G401.6 (cell line): ENCODE results near the gene SUB1.
"Not testable (repeated sequence)": the region's sequence is repeated elsewhere in the genome, so short reads cannot be mapped to it uniquely, and the experiment has no call there.

ENCODE experiments used
- FAIRE-seq: peaks from 2 replicates; lab custom pipeline; 2012; peaks lifted over from hg19 to GRCh38; lab: Jason Lieb, UNC

Gene SUB1

DNA sequence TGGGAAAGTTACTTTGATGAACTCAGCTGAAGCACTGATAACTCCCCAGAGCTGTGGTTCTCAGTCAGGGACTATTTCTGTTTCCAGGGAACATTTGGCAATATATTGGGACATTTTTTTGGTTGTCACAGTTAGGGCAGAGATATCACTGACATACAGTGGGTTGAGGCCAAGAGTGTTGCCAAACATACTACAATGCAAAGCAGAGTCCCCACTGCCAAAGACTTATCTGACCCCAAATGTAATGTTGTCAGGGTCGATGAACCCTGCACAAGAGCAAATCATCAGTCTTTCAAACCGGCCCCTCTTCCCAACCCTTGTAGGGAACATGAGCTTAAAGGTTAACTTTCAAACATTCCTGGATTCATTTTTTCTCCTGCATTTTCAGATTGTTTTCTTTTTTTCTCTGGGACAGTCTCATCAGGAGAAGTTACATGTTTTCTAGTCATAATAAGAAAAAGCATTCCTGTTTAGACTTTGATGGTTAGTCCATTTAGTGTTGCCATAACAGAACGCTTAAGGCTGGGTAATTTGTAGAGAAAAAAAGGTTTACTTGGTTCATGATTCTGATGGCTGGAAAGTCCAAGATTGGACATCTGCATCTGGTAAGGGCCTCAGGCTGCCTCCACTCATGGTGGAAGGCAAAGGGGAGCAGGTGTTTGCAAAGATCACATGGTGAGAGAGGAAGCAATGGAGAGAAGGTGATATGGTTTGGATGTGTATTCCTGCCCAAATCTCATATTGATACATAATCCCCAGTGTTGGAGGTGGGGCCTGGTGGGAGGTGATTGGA, 18.8 kb upstream of the SUB1 start:
- no peak for FAIRE-seq

DNA sequence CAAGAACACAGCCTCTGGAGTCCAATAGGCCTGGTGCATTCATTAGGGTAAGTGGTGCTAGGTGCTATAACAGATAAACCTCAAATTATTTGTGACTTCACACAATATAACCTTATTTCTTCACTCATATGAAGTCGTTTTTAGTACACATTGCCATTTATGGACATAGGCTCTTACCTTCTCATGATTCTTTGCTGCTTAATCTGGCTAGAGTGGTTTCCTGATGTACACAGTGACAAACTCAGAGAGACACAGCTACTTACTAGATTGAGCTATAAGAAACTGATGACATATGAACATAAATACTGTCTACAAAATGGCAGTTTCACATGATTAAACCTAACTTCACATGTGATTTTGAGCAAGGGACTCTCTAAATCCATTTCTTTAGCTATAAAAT, 14.2 kb upstream of the SUB1 start:
- FAIRE-seq = no peak

DNA sequence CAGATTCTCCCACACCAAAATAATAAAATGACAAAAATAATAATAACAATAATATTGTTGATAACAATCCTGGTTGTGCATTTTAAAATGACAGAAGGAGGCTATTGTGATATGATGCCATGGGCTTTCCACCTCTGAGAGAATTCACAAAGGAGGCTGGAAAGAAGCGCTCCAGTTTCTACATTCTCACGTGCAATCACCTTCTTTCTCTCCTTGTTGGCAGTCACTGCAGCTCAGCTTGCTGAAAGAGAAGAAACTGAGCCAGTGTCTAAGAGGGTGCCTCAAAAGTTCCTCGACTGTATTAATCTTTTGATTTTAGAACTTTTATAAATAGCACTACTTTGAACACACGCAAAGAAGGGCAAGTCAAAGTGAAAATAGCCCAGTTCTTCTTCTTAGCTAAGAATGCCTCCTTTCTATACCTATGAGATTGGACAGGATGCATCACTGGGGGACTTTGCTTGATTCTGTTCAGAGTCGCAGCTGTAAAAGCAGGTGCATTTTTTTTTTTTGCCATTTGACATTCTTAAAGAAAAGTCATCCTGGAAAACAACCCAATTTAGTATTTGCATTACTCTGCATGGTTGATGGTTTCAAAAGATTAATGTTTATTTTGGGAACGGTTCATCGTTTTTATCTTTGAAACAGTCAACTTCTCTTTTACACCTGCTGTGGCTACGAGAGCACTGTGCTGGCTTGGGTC, 12.4 kb upstream of the SUB1 start:
- FAIRE-seq = no peak

DNA sequence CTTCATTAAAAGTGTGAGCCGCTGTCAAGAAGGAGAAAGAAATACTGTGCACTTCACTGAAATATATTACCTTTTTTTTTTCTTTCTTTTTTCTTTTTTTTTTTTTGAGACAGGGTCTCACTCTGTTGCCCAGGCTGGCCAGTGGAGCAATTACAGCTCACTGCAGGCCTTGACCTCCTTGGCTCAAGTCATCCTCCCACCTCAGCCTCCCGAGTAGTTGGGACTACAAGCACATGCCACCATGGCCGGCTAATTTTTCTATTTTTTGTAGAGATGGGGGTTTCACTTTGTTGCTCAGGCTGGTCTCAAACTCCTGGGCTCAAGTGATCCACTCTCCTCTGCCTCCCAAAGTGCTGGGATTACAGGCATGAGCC, 11.9 kb upstream of the SUB1 start:
- not testable (repeated sequence) for FAIRE-seq

DNA sequence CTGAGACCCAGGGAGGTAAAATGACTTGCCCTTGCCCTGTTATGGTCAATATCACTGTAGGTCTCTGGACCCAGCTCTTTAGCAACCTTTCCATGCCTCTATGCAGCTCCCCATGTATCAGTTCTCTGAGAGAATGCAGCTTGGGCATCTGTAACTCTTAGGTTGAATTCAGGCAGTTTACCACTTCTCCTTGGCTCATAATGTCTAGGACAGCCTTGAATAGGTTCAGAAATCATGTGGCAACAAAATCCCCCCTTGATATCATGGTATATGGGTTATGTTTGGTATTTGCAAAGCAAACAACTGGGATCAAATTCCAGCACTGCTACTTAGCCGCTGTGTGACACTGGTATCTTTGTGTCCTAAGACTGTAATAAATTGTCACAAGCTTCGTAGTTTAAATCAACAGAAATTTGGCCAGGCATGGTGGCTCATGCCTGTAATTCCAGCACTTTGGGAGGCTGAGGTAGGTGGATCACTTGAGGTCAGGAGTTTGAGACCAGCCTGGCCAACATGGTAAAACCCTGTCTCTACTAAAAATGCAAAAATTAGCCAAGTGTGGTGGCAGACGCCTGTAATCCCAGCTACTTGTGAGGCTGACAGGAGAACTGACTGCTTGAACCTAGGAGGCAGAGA, 10.7 kb upstream of the SUB1 start:
- no peak for FAIRE-seq

DNA sequence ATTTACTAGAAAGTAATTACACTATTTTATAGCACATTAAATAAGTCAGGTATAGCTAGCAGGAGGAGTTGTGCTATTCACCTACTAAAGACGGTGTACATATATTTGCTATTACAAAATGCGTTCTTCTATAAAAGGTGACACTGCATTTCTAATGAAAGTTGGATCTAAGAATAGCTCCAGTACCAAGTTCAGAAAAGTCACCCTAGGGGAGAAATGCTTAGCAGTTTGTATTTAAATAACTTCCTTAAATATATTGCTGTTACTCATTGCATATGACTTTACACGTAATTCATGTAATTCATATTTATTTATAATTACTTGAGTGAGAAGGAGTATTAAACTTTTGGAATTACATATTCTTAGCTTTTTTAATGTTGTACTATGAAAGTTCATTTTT, 7.0 kb upstream of the SUB1 start:
- no peak for FAIRE-seq

DNA sequence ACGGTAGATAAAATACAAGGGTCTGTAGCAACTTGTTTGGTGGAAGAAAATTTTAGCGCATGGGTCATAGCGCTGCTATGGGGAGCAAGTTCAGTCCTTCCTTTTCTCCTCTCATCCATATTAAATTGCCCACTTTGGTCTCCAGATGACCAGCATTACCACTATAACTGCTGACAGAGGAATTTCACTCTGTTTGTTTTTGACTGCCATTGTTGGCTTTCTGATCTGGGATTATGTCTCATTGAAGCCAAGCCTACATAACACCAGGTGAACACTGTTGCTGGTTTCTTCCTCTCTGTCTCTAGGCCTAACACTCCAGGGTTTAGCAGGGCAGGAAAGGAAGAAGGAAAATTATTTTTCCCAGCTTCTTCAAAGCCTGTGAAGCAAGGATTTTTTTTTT, 6.6 kb upstream of the SUB1 start:
- FAIRE-seq = no peak

DNA sequence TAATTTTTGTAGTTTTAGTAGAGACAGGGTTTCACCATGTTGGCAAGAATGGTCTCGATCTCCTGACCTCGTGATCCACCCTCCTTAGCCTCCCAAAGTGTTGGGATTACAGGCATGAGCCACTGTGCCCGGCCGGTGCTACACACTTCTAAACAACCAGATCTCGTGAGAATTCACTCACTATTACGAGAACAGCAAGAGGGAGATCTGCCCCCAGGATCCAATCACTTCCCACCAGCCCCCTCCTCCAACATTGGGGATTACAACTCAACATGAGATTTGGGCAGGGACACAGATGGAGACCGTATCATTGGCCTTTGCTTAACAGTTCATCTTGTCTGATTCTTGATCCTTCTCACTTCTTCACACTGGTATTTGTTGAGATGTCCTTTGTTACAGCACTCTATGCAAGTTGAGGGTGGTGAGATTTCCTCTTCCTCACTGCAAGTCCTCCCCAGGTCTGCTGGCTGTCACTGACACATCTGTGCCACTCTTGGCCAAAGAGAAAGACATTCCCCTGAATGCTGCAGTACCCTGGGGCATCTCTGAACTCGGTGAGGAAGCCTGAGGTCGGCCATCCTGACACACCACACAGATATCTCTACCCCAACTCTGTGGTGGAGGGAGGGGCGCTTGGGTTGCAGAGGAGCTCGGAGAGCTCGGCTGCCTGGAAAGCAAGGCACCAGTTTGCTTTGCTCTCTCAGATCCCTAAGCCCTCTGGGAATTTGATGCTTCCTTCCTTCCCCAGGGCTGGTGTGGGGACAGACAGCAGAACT, 4.2 kb upstream of the SUB1 start:
- FAIRE-seq = no peak

DNA sequence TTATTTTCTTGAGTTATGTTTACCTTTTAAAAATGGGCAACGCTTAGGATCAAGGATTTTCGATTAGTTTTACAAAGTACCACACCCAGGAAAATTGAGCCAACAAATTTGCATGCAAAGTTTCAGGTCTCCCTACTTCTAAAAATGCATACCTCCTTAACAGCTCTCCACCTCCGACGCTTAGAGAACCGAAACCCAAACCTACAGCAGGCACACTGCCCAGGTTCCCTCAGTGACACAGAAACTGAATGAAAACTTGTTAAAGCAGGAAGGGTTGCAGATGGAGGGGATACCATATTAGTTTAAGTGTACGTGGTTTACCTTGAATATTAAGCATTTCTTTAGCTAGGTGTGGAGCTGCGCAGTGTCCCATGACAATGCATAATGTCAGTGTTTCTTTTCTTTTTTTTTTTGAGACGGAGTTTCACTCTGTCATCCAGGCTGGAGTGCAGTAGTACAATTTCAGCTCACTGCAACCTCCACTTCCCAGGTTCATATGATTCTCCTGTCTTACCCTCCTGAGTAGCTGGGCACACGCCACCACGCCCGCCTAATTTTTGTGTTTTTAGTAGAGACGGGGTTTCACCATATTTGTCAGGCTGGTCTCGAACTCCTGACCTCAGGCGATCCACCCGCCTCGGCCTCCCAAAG, 1.6 kb upstream of the SUB1 start:
- no peak for FAIRE-seq

DNA sequence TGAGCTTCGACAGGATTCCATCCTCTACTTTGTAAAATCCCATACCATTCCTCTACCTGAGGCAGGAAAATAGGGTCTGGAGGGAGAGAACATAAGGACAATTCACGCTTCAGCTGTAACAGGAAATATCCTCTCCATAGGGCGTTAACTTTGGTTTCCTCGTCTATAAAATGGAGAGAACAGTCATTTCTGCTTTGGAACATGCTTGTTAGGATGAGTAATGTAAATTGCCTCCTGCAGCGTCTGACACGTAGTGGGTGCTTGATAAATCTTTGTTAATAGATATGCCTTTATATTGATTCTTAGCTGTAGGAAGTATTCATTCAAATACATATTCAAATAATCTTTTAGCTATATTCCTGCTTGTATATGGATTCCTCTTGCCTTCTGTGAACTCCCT, 711 bp upstream of the SUB1 start:
- FAIRE-seq = no peak

DNA sequence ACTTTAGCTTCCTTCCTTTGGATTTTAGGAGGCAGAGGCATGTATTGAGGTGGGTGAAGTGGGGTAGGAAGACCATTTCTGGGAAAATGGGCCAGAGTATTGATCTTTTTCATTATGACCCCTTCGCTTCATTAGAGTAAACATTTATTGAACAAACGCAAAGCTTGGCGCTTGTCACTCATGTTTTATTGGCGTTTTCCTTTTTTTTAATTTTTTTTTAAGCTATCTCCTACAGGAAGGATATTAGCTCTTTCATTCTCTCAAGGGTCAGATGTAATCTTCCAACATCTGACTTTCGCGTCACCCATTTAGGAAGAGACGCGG, 273 bp upstream of the SUB1 start:
- FAIRE-seq = no peak

DNA sequence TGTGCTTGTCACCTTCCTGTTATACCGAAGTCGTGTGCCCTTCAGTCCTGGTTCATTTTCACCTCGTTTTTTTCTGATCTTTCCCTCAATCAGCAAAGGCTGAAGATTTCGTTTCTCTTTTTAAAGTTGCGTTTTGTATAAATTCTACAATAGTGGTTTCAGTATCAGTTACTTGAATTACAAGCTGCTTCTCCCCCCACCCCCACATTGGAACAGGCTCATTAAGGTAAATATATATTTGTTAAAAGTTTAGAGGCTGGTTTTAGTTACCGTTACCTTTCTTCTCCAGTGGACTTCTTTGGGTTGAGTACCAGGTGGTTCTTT, 881 bp downstream of the SUB1 start:
- FAIRE-seq = no peak

DNA sequence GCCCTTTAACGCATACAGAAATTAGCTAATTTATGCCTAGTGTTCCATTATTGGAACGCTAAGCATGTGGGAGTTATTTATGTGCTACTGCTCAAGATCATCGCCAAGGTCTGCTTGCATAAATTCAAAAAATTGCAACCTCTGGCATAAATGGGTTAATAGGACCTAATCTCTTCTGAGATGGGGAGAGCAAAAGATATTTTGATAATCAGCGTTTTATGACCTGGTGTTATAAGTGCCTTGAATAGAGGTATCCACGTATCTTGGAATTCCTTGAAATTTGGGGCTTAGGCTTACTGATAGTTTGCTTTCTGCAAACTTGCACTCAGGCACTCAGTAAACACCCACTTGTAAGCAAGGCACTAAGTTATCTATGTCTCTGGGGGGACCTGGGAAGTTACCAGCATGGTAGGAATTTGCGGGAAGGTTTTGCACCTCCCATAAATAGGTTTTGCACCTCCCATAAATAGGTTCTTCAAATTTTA, 1.8 kb downstream of the SUB1 start:
- FAIRE-seq = no peak

DNA sequence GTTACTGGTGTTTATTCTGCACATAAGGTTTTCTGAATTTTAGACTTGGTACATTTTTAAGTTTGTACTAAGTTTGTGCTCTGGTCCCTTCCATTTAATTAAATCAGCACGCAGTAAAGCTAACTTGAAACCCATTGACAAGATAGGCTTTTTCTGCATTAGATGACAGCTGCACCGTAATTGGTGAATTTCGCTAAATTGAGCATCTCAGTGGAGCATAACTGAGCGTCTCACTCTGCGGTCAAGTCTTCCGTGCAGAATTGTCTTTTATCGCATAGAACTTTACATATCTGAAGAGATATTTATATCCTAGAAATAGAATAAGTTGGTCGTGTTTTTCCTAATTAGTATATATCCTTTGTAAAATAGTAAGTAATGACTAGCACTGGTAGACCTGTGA, 4.1 kb downstream of the SUB1 start:
- FAIRE-seq = no peak

DNA sequence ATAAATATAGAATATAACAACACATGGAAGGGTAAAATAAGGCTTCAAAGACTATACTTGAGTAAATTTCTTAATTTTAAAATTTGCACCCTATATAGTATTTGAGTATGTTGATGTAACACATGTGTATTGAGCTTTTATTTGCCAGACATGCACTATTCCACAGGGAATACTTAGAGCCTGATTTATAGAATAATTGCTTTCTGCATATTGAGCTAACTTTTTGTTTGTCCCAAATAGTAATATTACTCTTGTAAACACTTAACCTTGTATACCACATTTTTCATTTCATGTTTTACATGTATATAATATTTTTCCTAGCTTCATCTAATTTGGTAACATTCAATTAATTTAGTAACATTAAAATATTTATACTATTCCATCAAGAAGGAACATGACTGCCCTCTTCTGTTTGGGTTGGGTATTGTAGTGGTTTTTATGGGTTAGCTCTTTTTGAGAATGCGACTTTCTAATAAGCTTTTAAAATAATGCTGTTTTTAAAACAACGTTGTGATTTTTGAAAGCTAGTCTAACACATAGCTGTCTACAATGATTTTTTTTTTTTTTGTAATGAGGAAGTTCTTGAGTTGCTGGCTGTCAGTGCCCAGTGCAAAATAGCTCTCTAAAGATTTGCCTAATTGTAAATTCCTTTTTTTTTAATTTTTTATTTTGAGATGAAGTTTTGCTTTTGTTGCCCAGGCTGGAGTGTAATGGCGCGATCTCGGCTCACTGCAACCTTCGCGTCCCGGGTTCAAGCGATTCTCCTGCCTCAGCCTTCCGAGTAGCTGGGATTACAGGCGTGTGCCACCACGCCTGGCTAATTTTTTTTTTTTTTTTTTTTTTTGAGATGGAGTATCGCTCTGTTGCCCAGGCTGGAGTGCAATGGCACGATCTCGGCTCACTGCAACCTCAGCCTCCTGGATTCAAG, 4.8 kb downstream of the SUB1 start:
- FAIRE-seq = peak; percentile 87

DNA sequence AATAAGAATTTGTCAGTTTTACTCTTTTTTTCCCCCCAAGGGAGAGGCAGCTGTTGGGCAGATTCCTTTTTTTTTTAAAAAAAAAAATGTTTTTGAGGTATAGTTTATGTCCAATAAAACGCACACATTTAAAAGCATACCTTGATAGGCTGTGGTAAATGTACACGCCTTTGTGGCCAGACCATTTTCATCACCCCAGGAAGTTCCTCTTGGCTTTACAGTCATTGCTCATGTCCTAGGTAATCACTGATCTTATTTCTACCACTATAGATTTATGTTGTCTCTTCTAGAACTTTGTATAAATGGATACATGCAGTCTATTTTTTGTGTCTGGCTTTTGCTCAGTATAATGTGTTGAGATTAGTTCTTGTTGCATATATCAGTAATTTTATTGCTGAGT, 9.8 kb downstream of the SUB1 start:
- FAIRE-seq = no peak

DNA sequence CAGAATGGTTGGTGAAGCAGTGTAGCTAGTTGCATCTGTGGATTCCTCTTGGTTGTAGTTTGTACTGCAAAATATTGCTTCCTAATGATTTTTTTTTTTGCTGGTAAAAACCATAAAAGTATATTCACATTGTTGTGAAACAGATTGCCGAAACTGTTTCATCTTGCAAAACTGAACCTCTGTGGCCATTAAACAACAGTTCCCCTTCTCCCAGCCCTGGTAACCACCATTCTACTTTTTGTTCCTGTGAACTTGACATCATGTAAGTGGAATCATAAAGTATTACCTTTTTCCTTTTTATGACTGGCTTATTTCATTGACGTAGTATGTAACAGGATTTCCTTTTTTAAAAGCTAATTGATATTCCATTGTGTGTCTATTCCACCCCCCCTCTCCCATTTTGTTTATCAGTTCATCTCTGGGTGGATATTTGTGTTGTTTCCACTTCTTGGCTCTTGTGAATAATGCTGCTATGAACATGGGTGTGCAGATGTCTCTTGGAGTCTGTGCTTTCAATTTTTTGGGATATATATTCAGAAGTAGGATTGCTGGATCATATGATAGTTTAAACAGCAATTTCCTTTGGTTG, 11.8 kb downstream of the SUB1 start:
- FAIRE-seq = no peak

DNA sequence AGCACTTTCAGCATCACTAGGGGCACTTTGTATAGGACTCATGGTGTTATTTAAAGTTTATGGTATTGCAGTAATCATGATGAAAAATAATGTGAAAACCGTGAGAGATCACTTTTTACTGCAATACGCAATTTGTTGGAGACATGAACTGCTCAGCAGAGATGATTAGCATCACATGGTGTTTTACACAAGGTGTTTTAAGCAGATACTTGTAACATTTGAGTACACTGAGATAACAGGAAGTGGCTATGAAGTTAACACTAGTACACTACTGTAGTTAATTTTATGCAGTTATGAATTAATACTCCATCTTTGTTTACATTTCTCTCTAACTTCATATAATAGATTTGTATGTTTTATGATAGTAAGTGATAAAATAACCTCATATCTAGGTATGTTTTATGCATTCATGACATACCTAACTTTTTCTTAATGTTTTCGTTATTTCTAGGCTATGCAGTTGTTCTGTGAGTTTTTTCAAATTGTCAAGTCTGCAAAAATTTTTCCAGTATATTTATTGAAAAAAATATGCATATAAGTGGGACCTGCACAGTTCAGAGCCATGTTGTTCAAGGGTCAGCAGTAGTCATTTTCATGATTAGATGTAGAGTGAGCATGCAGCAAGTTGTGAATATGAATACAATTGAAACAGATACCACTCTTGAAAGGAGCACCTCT, 13.0 kb downstream of the SUB1 start:
- FAIRE-seq = no peak

DNA sequence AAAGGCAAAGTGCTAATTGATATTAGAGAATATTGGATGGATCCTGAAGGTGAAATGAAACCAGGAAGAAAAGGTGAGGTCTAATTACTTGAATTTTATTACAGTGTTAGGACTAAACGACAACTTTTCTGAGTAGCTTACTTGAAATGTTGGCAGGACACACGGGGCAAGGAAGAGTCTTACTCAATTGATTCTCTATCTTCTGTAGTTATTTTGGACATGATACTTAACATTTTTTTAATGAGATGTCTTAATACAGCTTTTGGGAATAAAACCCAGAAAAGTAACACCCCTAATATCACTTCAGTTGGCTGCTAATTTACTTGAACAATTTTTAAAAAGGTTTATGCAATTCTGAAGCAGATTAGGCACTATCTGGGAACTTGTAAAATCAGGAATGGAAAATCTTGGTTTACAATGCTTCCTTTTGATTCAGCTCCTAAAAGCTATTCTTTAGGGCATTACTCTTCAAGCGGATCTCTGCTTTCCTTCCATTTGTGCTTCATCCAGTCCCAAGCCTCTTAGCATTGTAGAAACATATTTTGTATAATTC, 13.7 kb downstream of the SUB1 start:
- no peak for FAIRE-seq

DNA sequence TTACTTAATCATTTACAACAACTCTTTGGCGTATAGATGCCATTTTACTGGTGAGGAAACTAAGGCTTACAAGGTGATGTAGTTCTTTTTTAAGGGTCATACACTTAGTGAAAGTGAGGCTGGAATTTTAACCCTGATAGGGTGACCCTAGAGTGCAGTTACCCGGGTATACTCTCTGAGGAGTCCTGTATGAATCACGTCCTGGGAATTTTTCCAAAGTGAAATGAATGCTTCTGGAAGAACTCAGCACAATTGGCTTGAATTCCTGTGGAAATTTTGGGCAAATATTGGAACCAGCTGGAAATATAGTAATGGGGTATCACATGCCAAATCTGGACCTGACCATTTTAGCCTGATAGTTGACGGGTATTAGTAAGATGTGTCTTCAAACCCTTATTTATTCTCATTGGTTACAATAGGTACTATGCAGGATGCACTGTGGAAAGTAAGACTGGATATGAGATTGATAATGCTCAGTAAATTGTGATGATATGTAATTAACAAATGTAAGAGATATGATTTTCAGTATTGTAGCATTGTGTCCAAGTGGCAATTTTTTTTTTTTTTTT, 14.8 kb downstream of the SUB1 start:
- FAIRE-seq = no peak
